Adrenal gland (tissue), 5 donors: ENCODE data around the gene CRYBB1.

ENCODE experiments used
- POLR2A ChIP-seq, 2 donors: fragments of 450-650 bp; IDR thresholded peaks; one replicate each; pipeline ENCODE4 v1.6.1; 2017; ENCODE audit warnings: antibody characterized with exemption in 2 of 2, mild to moderate bottlenecking in 2 of 2, moderate library complexity in 1 of 2
- TF ChIP-seq, protein P1 (sequence below), 6 experiments: fragments of 450-650 bp in 4 of 6; fragments of 200-600 bp in 2 of 6; sonication (generic) in 1 of 6; IDR thresholded peaks; 1 replicate in 5 of 6; 2 replicates in 1 of 6; pipeline versions ENCODE4 v1.5.1 to v1.8.0; 2016 to 2021; ENCODE audit warnings: antibody characterized with exemption in 6 of 6, mild to moderate bottlenecking in 2 of 6, moderate library complexity in 1 of 6
- donor health status: DM: no; HTN: no; CAD: no.

DNA sequence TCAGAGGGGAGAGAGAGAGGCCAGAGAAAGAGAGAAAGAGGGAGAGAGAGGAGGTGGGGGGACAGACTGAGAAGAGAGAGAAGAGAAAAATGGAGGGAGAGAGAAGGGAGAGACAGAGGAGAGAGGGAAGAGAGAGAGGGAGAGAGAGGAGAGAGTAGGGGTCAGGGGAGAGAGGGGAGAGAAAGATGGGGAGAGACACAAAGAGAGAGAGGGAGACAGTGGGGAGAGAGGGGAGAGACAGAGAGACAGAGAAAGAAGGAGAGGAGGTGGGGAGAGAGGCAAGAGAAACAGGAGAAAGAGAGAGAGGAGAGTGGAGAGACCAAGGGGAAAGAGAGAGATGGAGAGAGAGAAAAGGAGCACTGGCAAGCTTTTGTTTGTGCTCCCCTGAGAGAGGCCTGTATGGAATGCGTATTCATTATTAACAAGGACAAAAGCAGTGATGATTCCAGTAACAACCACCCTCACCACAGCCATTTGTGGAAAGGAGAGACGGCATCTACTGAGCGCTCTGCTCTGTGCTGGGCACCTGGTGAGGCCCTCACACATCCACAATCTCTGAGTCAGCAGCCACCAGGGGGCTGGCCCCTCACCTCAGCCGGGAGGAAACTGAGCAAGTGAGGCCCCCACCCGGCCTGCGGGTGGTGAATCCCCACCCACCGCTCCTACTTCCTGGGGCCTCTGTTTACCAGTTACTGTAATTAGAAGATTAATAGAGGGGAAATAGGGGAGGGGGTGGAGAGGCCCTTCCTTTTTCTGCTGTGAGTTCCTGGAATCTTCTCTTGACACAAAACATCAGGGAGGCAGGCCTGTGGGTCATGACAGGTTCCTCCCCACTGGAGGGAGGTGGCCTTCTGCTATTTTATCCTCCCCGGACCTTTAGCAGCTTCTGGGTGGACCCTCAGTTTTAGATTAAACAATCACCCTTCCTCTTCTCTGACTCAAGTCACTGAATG, 24.9 kb upstream of the CRYBB1 start:
- TF ChIP-seq, protein P1, sequence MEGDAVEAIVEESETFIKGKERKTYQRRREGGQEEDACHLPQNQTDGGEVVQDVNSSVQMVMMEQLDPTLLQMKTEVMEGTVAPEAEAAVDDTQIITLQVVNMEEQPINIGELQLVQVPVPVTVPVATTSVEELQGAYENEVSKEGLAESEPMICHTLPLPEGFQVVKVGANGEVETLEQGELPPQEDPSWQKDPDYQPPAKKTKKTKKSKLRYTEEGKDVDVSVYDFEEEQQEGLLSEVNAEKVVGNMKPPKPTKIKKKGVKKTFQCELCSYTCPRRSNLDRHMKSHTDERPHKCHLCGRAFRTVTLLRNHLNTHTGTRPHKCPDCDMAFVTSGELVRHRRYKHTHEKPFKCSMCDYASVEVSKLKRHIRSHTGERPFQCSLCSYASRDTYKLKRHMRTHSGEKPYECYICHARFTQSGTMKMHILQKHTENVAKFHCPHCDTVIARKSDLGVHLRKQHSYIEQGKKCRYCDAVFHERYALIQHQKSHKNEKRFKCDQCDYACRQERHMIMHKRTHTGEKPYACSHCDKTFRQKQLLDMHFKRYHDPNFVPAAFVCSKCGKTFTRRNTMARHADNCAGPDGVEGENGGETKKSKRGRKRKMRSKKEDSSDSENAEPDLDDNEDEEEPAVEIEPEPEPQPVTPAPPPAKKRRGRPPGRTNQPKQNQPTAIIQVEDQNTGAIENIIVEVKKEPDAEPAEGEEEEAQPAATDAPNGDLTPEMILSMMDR (IDR thresholded peaks at IDR 0.05), result no peak
- TF ChIP-seq POLR2A (IDR thresholded peaks at IDR 0.05), result no peak
